Endothelial cell of umbilical vein (primary cell): Measurements from ENCODE around the gene FTO. TPM values are rescaled to one million over a fixed set of nuclear protein-coding genes. Genes with fewer than 3 reads are reported as not detected.

ENCODE experiments used
- BruUV-seq: library from RNA; stranded (reverse); fragments of 400-500 nt; replicated peaks from 2 replicates; lab custom pipeline; 2021; lab: Mats Ljungman, UMichigan
- CTCF ChIA-PET: fragments of 300-600, 350-600 bp; sonication (Branson Sonifier 250); formaldehyde crosslinking; loops from one replicate; lab custom pipeline; 2021; ENCODE audit warnings: antibody characterized with exemption, inconsistent platforms; lab: Charles Lee
- POLR2A ChIA-PET: fragments of 300-600, 350-600 bp; sonication (Branson Sonifier 250); formaldehyde crosslinking; loops from one replicate; lab custom pipeline; 2021; ENCODE audit warnings: antibody characterized with exemption, inconsistent platforms; lab: Charles Lee
- DNase-seq: peaks from one replicate; pipeline ENCODE4 v3.0.0-alpha.2; 2011; ENCODE audit warnings: low read depth, low spot score
- FAIRE-seq: peaks from 2 replicates; lab custom pipeline; 2011; peaks lifted over from hg19 to GRCh38; lab: Jason Lieb, UNC
- H2AFZ ChIP-seq: 2 replicates; pipeline ENCODE4 v1.6.0; 2012; ENCODE audit warnings: low read depth, low read length, control low read depth, inconsistent platforms
- H3K27ac ChIP-seq: 2 replicates; pipeline ENCODE4 v1.5.1; 2011; ENCODE audit warnings: low read depth, mild to moderate bottlenecking, control low read depth, low read length, moderate library complexity; ENCODE audit not compliant: insufficient read depth
- H3K27me3 ChIP-seq, 2 experiments: 2 replicates each; pipeline versions ENCODE4 v1.6.0 to v1.6.1; 2011; ENCODE audit warnings: low read length in 2 of 2, mixed read lengths in 1 of 2; ENCODE audit not compliant: control insufficient read depth in 2 of 2, insufficient read depth in 2 of 2
- H3K36me3 ChIP-seq, 2 experiments: 2 replicates in 1 of 2; 3 replicates in 1 of 2; pipeline ENCODE4 v1.5.1; 2011; ENCODE audit warnings: low read length in 2 of 2, mild to moderate bottlenecking in 1 of 2, moderate library complexity in 1 of 2; ENCODE audit not compliant: control insufficient read depth in 2 of 2, insufficient read depth in 2 of 2; ENCODE audit errors: extremely low read depth in 1 of 2
- H3K4me1 ChIP-seq: 3 replicates; pipeline ENCODE4 v1.5.1; 2011; ENCODE audit warnings: mild to moderate bottlenecking, low read length; ENCODE audit not compliant: control insufficient read depth, insufficient read depth; ENCODE audit errors: extremely low read depth
- H3K4me2 ChIP-seq: 2 replicates; pipeline ENCODE4 v1.6.1; 2011; ENCODE audit warnings: low read length, control low read depth, mixed read lengths; ENCODE audit not compliant: insufficient read depth
- H3K4me3 ChIP-seq, 3 experiments: fragments of 200-600 bp in 1 of 3; sonication (generic), shearing (Covaris generic) in 1 of 3; replicated peaks in 1 of 3; 2 replicates each; pipeline ENCODE4 v1.5.1; 2011 to 2016; ENCODE audit warnings: control low read depth in 3 of 3, low read length in 3 of 3, mild to moderate bottlenecking in 2 of 3, inconsistent platforms in 1 of 3, low read depth in 1 of 3, moderate library complexity in 1 of 3; ENCODE audit not compliant: insufficient read depth in 1 of 3
- H3K79me2 ChIP-seq: 2 replicates; pipeline ENCODE4 v1.6.0; 2012; ENCODE audit warnings: low read length, inconsistent platforms; ENCODE audit not compliant: control insufficient read depth, insufficient read depth
- H3K9ac ChIP-seq: replicated peaks from 2 replicates; pipeline ENCODE3; 2011; ENCODE audit warnings: low read length, control low read depth; ENCODE audit not compliant: insufficient read depth; ENCODE audit errors: extremely low read depth
- H3K9me1 ChIP-seq: replicated peaks from 3 replicates; pipeline ENCODE4 v1.6.0; 2011; ENCODE audit warnings: mild to moderate bottlenecking, low read length; ENCODE audit not compliant: control insufficient read depth, insufficient read depth; ENCODE audit errors: extremely low read depth
- H3K9me3 ChIP-seq: replicated peaks from 2 replicates; pipeline ENCODE4 v1.5.1; 2012; ENCODE audit warnings: low read length, inconsistent platforms; ENCODE audit not compliant: control insufficient read depth, insufficient read depth
- H4K20me1 ChIP-seq: replicated peaks from 2 replicates; pipeline ENCODE3; 2011; ENCODE audit warnings: mild to moderate bottlenecking, low read length; ENCODE audit not compliant: control insufficient read depth, insufficient read depth; ENCODE audit errors: extremely low read depth
- EZH2 ChIP-seq: IDR thresholded peaks from 2 replicates; pipeline ENCODE4 v1.6.1; 2012; ENCODE audit warnings: borderline replicate concordance, low read depth, mild to moderate bottlenecking, moderate library complexity, low read length, inconsistent platforms; ENCODE audit not compliant: severe bottlenecking
- FOS ChIP-seq: IDR thresholded peaks from 2 replicates; pipeline ENCODE4 v1.6.1; 2011; ENCODE audit warnings: mild to moderate bottlenecking, low read length, moderate library complexity, borderline replicate concordance; ENCODE audit not compliant: insufficient read depth
- GATA2 ChIP-seq: IDR thresholded peaks from 2 replicates; pipeline ENCODE4 v1.7.0; 2011; ENCODE audit warnings: low read depth, mild to moderate bottlenecking, moderate library complexity, mixed read lengths, low read length; ENCODE audit not compliant: insufficient read length, insufficient read depth
- JUN ChIP-seq: IDR thresholded peaks from 2 replicates; pipeline ENCODE4 v1.6.1; 2011; ENCODE audit warnings: borderline replicate concordance, low read depth; ENCODE audit not compliant: insufficient read length, insufficient read depth
- MYC ChIP-seq: IDR thresholded peaks from one replicate; pipeline ENCODE4 v1.6.1; 2011; ENCODE audit warnings: mild to moderate bottlenecking, low read depth, low read length
- POLR2A ChIP-seq: IDR thresholded peaks from 2 replicates; pipeline ENCODE4 v1.6.1; 2012; ENCODE audit warnings: low read depth, mild to moderate bottlenecking, control low read depth, low read length
- POLR2AphosphoS5 ChIP-seq: IDR thresholded peaks from 2 replicates; pipeline ENCODE4 v1.6.1; 2012; ENCODE audit warnings: low read depth, mild to moderate bottlenecking, control low read depth, low read length, moderate library complexity; ENCODE audit not compliant: insufficient read depth
- dilution Hi-C: fragments of 300-500 bp; cut with MboI; formaldehyde crosslinking; loops from one replicate; pipeline ENCODE4 v1.15.0; 2019; ENCODE audit warnings: low sequenced_read_pairs; ENCODE audit not compliant: extremely low pct_ligation_motif_present
- intact Hi-C: fragments of 100-400 bp; cut with micrococcal nuclease; formaldehyde crosslinking; loops from one replicate; pipeline ENCODE4 v1.10.0; 2022
- polyA plus RNA-seq, 4 experiments: library from polyadenylated mRNA; depleted of rRNA in 3 of 4; stranded (reverse) in 3 of 4; unstranded in 1 of 4; fragments of >200 nt; gene quantifications; 2 replicates each; pipeline versions ENCODE4 v1.2.1 to v1.2.3, GENCODE V29; 2011 to 2012; ENCODE audit warnings: missing spikeins in 1 of 4
- total RNA-seq: library from RNA; stranded (reverse); gene quantifications from 2 replicates; pipeline ENCODE4 v1.2.3, GENCODE V29; 2021
- TF ChIP-seq, protein P1 (sequence below): IDR thresholded peaks from 2 replicates; pipeline ENCODE4 v1.6.1; 2011; ENCODE audit not compliant: insufficient read depth, insufficient read length
- TF ChIP-seq, protein P2 (sequence below), 2 donors: IDR thresholded peaks; 1 replicate in 1 of 2; 2 replicates in 1 of 2; pipeline ENCODE4 v1.5.1; 2011; ENCODE audit warnings: low read length in 2 of 2, mild to moderate bottlenecking in 2 of 2, moderate library complexity in 2 of 2, control low read depth in 1 of 2, inconsistent platforms in 1 of 2, low read depth in 1 of 2; ENCODE audit not compliant: insufficient read depth in 1 of 2; ENCODE audit errors: extremely low read depth in 1 of 2

The FTO gene
- total and polyA plus RNA-seq, 2 donors (not counting 3 experiments of a cell fraction or from before 2014, with no cell fraction given): 48.6 to 87.1 TPM

GRCh38 chr16:54031107-54031760 lies 327.3 kb downstream of the FTO start:
- H3K9me1 ChIP-seq: no peaks in the 10 kb centered on the region
- TF ChIP-seq POLR2A (no peak), GATA2 (no peak), FOS (no peak), MYC (no peak), JUN (no peak), POLR2AphosphoS5 (no peak), EZH2 (no peak)
- TF ChIP-seq, protein P1, sequence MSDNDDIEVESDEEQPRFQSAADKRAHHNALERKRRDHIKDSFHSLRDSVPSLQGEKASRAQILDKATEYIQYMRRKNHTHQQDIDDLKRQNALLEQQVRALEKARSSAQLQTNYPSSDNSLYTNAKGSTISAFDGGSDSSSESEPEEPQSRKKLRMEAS: no peak
- TF ChIP-seq, protein P2, sequence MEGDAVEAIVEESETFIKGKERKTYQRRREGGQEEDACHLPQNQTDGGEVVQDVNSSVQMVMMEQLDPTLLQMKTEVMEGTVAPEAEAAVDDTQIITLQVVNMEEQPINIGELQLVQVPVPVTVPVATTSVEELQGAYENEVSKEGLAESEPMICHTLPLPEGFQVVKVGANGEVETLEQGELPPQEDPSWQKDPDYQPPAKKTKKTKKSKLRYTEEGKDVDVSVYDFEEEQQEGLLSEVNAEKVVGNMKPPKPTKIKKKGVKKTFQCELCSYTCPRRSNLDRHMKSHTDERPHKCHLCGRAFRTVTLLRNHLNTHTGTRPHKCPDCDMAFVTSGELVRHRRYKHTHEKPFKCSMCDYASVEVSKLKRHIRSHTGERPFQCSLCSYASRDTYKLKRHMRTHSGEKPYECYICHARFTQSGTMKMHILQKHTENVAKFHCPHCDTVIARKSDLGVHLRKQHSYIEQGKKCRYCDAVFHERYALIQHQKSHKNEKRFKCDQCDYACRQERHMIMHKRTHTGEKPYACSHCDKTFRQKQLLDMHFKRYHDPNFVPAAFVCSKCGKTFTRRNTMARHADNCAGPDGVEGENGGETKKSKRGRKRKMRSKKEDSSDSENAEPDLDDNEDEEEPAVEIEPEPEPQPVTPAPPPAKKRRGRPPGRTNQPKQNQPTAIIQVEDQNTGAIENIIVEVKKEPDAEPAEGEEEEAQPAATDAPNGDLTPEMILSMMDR (IDR thresholded peaks at IDR 0.05; ENCODE audit: extremely low read depth in 1 of 2, insufficient read depth in 1 of 2, low read depth in 1 of 2, low read length in 2 of 2): no peak
- H3K36me3 ChIP-seq: no peaks in the 10 kb centered on the region
- no peaks in the 10 kb centered on the region for H3K9me3 ChIP-seq
- FAIRE-seq (no peak), DNase-seq (no peak)
- H3K27ac ChIP-seq: no peak overlapping the region
- no TSS peak for BruUV-seq
- no peak overlapping the region for H2AFZ ChIP-seq
- H3K79me2 ChIP-seq: no peaks in the 10 kb centered on the region
- ChIA-PET CTCF (no interaction called here), POLR2A (no interaction called here)
- H3K9ac ChIP-seq: no peak overlapping the region
- no peaks in the 10 kb centered on the region for H4K20me1 ChIP-seq
- peaks cover 31% of the 10 kb centered on the region for H3K4me1 ChIP-seq
- intact Hi-C loops (no loop called here), dilution Hi-C loops (no loop called here)
- H3K4me2 ChIP-seq: no peak overlapping the region
- no peak overlapping the region for H3K4me3 ChIP-seq
- H3K27me3 ChIP-seq: no peaks in the 10 kb centered on the region
